H7 (cell line): ENCODE data around the gene MRPS24. TPM values are rescaled to one million over a fixed set of nuclear protein-coding genes. Genes with fewer than 3 reads are reported as not detected.
"Not testable (repeated sequence)": the region's sequence is repeated elsewhere in the genome, so short reads cannot be mapped to it uniquely, and the experiment has no call there.

Source experiments
- DNase-seq: peaks from one replicate; pipeline ENCODE4 v3.0.0; 2012
- H3K27me3 ChIP-seq: 2 replicates; pipeline ENCODE4 v1.6.0; 2011; ENCODE audit warnings: mild to moderate bottlenecking, low read length; ENCODE audit not compliant: control insufficient read depth, insufficient read depth
- H3K36me3 ChIP-seq: replicated peaks from 2 replicates; pipeline ENCODE4 v1.5.1; 2011; ENCODE audit warnings: low read length; ENCODE audit not compliant: control insufficient read depth, insufficient read depth
- H3K4me3 ChIP-seq: 2 replicates; pipeline ENCODE4 v1.5.1; 2011; ENCODE audit warnings: low read depth, mild to moderate bottlenecking, control low read depth, low read length, moderate library complexity; ENCODE audit not compliant: insufficient read depth
- total RNA-seq: library from RNA; depleted of rRNA; stranded (reverse); fragments of >200 nt; shearing (Covaris generic); gene quantifications from 2 replicates; pipeline ENCODE4 v1.2.3, GENCODE V29; 2014; rRNA removed

The MRPS24 gene
- 138 and 156 TPM in 2 replicates for total RNA-seq

GRCh38 chr7:43869006-43869866 is at the start of gene MRPS24:
MRPS24 (minus strand) TSS chr7:43869517; CDS start chr7:43869495, 22 bp downstream.
- Histone ChIP-seq H3K36me3 (no peaks in the 10 kb centered on the region; the same call in 1 of the 2 replicates), H3K27me3 (no peaks in the 10 kb centered on the region; the same call in 1 of the 2 replicates), H3K4me3 (peak within 1 kb of the TSS; percentile 77)
- peak; percentile 97 for DNase-seq

- H3K4me3 ChIP-seq: no peak overlapping the region
- H3K27me3 ChIP-seq: no peaks in the 10 kb centered on the region
- peak; percentile 56 for DNase-seq
- no peaks in the 10 kb centered on the region; the same call in 1 of the 2 replicates for H3K36me3 ChIP-seq
Observed at GRCh38 chr7:43915907-43916306, 46.6 kb upstream of the MRPS24 start.

- H3K4me3 ChIP-seq: no peak overlapping the region
- no peaks in the 10 kb centered on the region for H3K27me3 ChIP-seq
- no peaks in the 10 kb centered on the region; the same call in 1 of the 2 replicates for H3K36me3 ChIP-seq
- DNase-seq: no peak
Observed at GRCh38 chr7:43914795-43915194, 45.5 kb upstream of the MRPS24 start.

- H3K36me3 ChIP-seq: no peaks in the 10 kb centered on the region
Observed at GRCh38 chr7:43906331-43907010, 37.2 kb upstream of the MRPS24 start, which contains the start of gene URGCP. URGCP (minus strand) TSS chr7:43906596; CDS start chr7:43906575, 21 bp downstream.

GRCh38 chr7:43905956-43906330 is 36.6 kb upstream of the MRPS24 start:
- peak overlapping the region; percentile 67 for H3K4me3 ChIP-seq
- no peaks in the 10 kb centered on the region for H3K36me3 ChIP-seq
- H3K27me3 ChIP-seq: no peaks in the 10 kb centered on the region
- peak; percentile 85 for DNase-seq

More at GRCh38 chr7:43906331-43907010, 37.2 kb upstream of the MRPS24 start, which contains the start of gene URGCP:
- Histone ChIP-seq H3K4me3 (peak within 1 kb of the TSS; percentile 67), H3K27me3 (no peaks in the 10 kb centered on the region)
- DNase-seq: peak; percentile 89

GRCh38 chr7:43905209-43905946 is 36.1 kb upstream of the MRPS24 start:
- Histone ChIP-seq H3K4me3 (peak overlapping the region; percentile 67), H3K36me3 (no peaks in the 10 kb centered on the region), H3K27me3 (no peaks in the 10 kb centered on the region)
- peak; percentile 61 for DNase-seq

- Histone ChIP-seq H3K27me3 (no peaks in the 10 kb centered on the region), H3K4me3 (no peak overlapping the region), H3K36me3 (no peaks in the 10 kb centered on the region)
- DNase-seq: no peak
Observed at GRCh38 chr7:43904533-43905208, 35.4 kb upstream of the MRPS24 start.

- H3K27me3 ChIP-seq: no peaks in the 10 kb centered on the region
- DNase-seq: no peak
- H3K4me3 ChIP-seq: no peak overlapping the region
- no peaks in the 10 kb centered on the region for H3K36me3 ChIP-seq
Observed at GRCh38 chr7:43902542-43903054, 33.3 kb upstream of the MRPS24 start.

GRCh38 chr7:43898571-43898970 is 29.3 kb upstream of the MRPS24 start:
- not testable (repeated sequence) for DNase-seq, H3K4me3 ChIP-seq, H3K36me3 ChIP-seq, H3K27me3 ChIP-seq

- no peak for DNase-seq
- no peaks in the 10 kb centered on the region for H3K27me3 ChIP-seq
- no peaks in the 10 kb centered on the region for H3K36me3 ChIP-seq
- no peak overlapping the region for H3K4me3 ChIP-seq
Observed at GRCh38 chr7:43895847-43896415, 26.6 kb upstream of the MRPS24 start.

GRCh38 chr7:43891069-43891955 is 22.0 kb upstream of the MRPS24 start:
- Histone ChIP-seq H3K36me3 (no peaks in the 10 kb centered on the region), H3K27me3 (no peaks in the 10 kb centered on the region), H3K4me3 (no peak overlapping the region)
- no peak for DNase-seq

- Histone ChIP-seq H3K27me3 (no peaks in the 10 kb centered on the region), H3K36me3 (no peaks in the 10 kb centered on the region), H3K4me3 (no peak overlapping the region)
- no peak for DNase-seq
Observed at GRCh38 chr7:43890468-43890867, 21.2 kb upstream of the MRPS24 start.
